K562 (cell line): ENCODE measurements around the gene ARMC6. TPM values are rescaled to one million over a fixed set of nuclear protein-coding genes. Genes with fewer than 3 reads are reported as not detected.

Experiments
- ATAC-seq: fragments of 200-7000 bp; cut with Tn5 transposase; 3 replicates; pipeline ENCODE4 v1.9.1; 2020; ENCODE audit warnings: moderate library complexity
- BruUV-seq: library from RNA; stranded (reverse); fragments of 400-500 nt; replicated peaks from 2 replicates; lab custom pipeline; 2021; lab: Mats Ljungman, UMichigan
- CTCF ChIA-PET: fragments of 300-600 bp; formaldehyde crosslinking; extraction: SDS; loops from one replicate; lab custom pipeline; 2021; ENCODE audit warnings: low intra/inter-chr PET ratio; lab: Yijun Ruan, JAX
- POLR2A ChIA-PET: fragments of 300-600, 350-650 bp; sonication (Branson Sonifier 250); formaldehyde crosslinking; extraction: SDS; loops from one replicate; lab custom pipeline; 2021; ENCODE audit warnings: antibody characterized with exemption, inconsistent platforms; lab: Yijun Ruan, JAX
- DNase-seq, 4 experiments: peaks; one replicate each; pipeline versions ENCODE4 v3.0.0 to v3.0.0-alpha.2; 2011 to 2018; ENCODE audit warnings: low spot score in 3 of 4, mixed read lengths in 3 of 4; ENCODE audit errors: extremely low read depth in 1 of 4
- FAIRE-seq: peaks from 2 replicates; lab custom pipeline; 2011; peaks lifted over from hg19 to GRCh38; lab: Jason Lieb, UNC
- H2AFZ ChIP-seq: 2 replicates; pipeline ENCODE4 v1.6.0; 2011; ENCODE audit warnings: low read depth, low read length, control low read depth, inconsistent platforms
- H3K27ac ChIP-seq: fragments of 200-600 bp; 3 replicates; pipeline ENCODE4 v1.8.0; 2011; ENCODE audit warnings: low read depth, mild to moderate bottlenecking, control low read depth, inconsistent platforms, low read length, moderate library complexity, mixed read lengths; ENCODE audit errors: extremely low read depth
- H3K27me3 ChIP-seq, 2 experiments: fragments of 300-600 bp in 1 of 2; 2 replicates in 1 of 2; 3 replicates in 1 of 2; pipeline versions ENCODE4 v1.6.0 to v1.8.0; 2011; ENCODE audit warnings: inconsistent platforms in 2 of 2, low read length in 2 of 2, mild to moderate bottlenecking in 1 of 2, mixed read lengths in 1 of 2, moderate library complexity in 1 of 2; ENCODE audit not compliant: control insufficient read depth in 2 of 2, insufficient read depth in 2 of 2
- H3K36me3 ChIP-seq: fragments of 300-600 bp; 3 replicates; pipeline ENCODE4 v1.8.0; 2011; ENCODE audit warnings: mild to moderate bottlenecking, low read length, inconsistent platforms; ENCODE audit not compliant: control insufficient read depth, insufficient read depth
- H3K4me1 ChIP-seq, 2 experiments: fragments of 200-600 bp in 1 of 2; replicated peaks in 1 of 2; 2 replicates in 1 of 2; 3 replicates in 1 of 2; pipeline versions ENCODE4 v1.5.1 to v1.8.0; 2011; ENCODE audit warnings: inconsistent platforms in 2 of 2, low read length in 2 of 2, mild to moderate bottlenecking in 1 of 2, mixed read lengths in 1 of 2, moderate library complexity in 1 of 2; ENCODE audit not compliant: control insufficient read depth in 2 of 2, insufficient read depth in 2 of 2
- H3K4me2 ChIP-seq: 2 replicates; pipeline ENCODE4 v1.6.1; 2011; ENCODE audit warnings: low read length, control low read depth, inconsistent platforms, mixed read lengths; ENCODE audit not compliant: insufficient read depth
- H3K4me3 ChIP-seq: fragments of 200-600 bp; sonication (generic), shearing (Covaris generic); 2 replicates; pipeline ENCODE4 v1.5.1; 2016; ENCODE audit warnings: control low read depth, inconsistent platforms
- H3K79me2 ChIP-seq: fragments of 200-600 bp; 3 replicates; pipeline ENCODE4 v1.8.0; 2011; ENCODE audit warnings: low read length, inconsistent platforms; ENCODE audit not compliant: control insufficient read depth, insufficient read depth
- H3K9ac ChIP-seq, 2 experiments: 2 replicates each; pipeline versions ENCODE4 v1.6.0 to v1.6.1; 2011; ENCODE audit warnings: low read depth in 2 of 2, low read length in 2 of 2, control low read depth in 1 of 2, inconsistent platforms in 1 of 2, mild to moderate bottlenecking in 1 of 2, mixed read lengths in 1 of 2; ENCODE audit not compliant: insufficient read depth in 1 of 2
- H3K9me1 ChIP-seq: one replicate; pipeline ENCODE4 v1.6.0; 2011; ENCODE audit warnings: inconsistent platforms, mild to moderate bottlenecking, low read length, moderate library complexity; ENCODE audit not compliant: control insufficient read depth, insufficient read depth
- H3K9me3 ChIP-seq: replicated peaks from 2 replicates; pipeline ENCODE4 v1.5.1; 2011; ENCODE audit warnings: low read depth, low read length, inconsistent platforms; ENCODE audit not compliant: control insufficient read depth, insufficient read depth
- H4K20me1 ChIP-seq: replicated peaks from 2 replicates; pipeline ENCODE4 v1.6.1; 2011; ENCODE audit warnings: low read length, inconsistent platforms, mixed read lengths; ENCODE audit not compliant: control insufficient read depth, insufficient read depth
- DLX4 ChIP-seq: fragments of 250-450 bp; sonication (Bioruptor Pico); IDR thresholded peaks from 2 replicates; pipeline ENCODE4 v1.6.1; 2021; ENCODE audit warnings: mild to moderate bottlenecking
- ETV1 ChIP-seq: fragments of 450-650 bp; conservative IDR thresholded peaks from 2 replicates; pipeline ENCODE4 v1.6.1; 2016; ENCODE audit warnings: missing genetic modification characterization, control low read depth, low read depth, missing compliant biosample characterization
- MAFF ChIP-seq: IDR thresholded peaks from 2 replicates; pipeline ENCODE4 v1.6.1; 2012; ENCODE audit warnings: low read length, improper control_type of control experiment
- NCOR1 ChIP-seq: fragments of 450-650 bp; IDR thresholded peaks from 2 replicates; pipeline ENCODE4 v1.6.1; 2016; ENCODE audit warnings: mild to moderate bottlenecking, moderate library complexity
- OTX1 ChIP-seq: fragments of 450-650 bp; formaldehyde crosslinking; IDR thresholded peaks from 2 replicates; pipeline ENCODE4 v1.4.0; 2022; ENCODE audit warnings: mild to moderate bottlenecking
- PTBP1 ChIP-seq: fragments of 200-400 bp; formaldehyde crosslinking; IDR thresholded peaks from 2 replicates; pipeline ENCODE4 v1.6.1; 2017; ENCODE audit warnings: low read depth, low read length
- PTTG1 ChIP-seq: fragments of 450-650 bp; IDR thresholded peaks from 2 replicates; pipeline ENCODE4 v1.6.1; 2016; ENCODE audit warnings: low read depth, mild to moderate bottlenecking, missing genetic modification characterization, missing compliant biosample characterization
- RAD21 ChIP-seq, 2 experiments: fragments of 250-450 bp in 1 of 2; fragments of 450-650 bp in 1 of 2; sonication (Bioruptor Pico) in 1 of 2; formaldehyde crosslinking in 1 of 2; IDR thresholded peaks in 1 of 2; conservative IDR thresholded peaks in 1 of 2; 2 replicates each; pipeline versions ENCODE4 v1.4.0 to v1.8.0; 2020 to 2022; ENCODE audit warnings: mild to moderate bottlenecking in 2 of 2, moderate library complexity in 1 of 2
- RFX7 ChIP-seq: fragments of 250-450 bp; sonication (Bioruptor Pico); IDR thresholded peaks from 2 replicates; pipeline ENCODE4 v1.5.1; 2021; ENCODE audit warnings: mild to moderate bottlenecking
- SMC3 ChIP-seq: conservative IDR thresholded peaks from 2 replicates; pipeline ENCODE4 v1.6.1; 2011; ENCODE audit warnings: low read depth, low read length, improper control_type of control experiment; ENCODE audit not compliant: insufficient read depth
- SREBF1 ChIP-seq: fragments of 150-350 bp; IDR thresholded peaks from 2 replicates; pipeline ENCODE4 v1.6.1; 2014; ENCODE audit warnings: antibody characterized with exemption, low read depth, low read length, borderline replicate concordance
- TARDBP ChIP-seq: fragments of 450-650 bp; IDR thresholded peaks from 2 replicates; pipeline ENCODE4 v1.6.1; 2016
- U2AF2 ChIP-seq: fragments of 200-400 bp; formaldehyde crosslinking; optimal IDR thresholded peaks from 2 replicates; pipeline ENCODE3; 2017; ENCODE audit warnings: low read depth, mild to moderate bottlenecking, low read length
- WGBS: fragments of 100-300 bp; shearing (Covaris generic); methylation state at CpG from one replicate; pipeline ENCODE4 v1.1.6; 2016; ENCODE audit warnings: low coverage, mixed read lengths; ENCODE audit not compliant: insufficient coverage; ENCODE audit errors: missing lambda C conversion rate; 5-methylcytosine and 5-hydroxymethylcytosine counted together
- in situ Hi-C: fragments of 300-500 bp; cut with MboI; formaldehyde crosslinking; loops from 4 replicates; pipeline ENCODE4 v1.15.0; 2018; ENCODE audit warnings: inconsistent platforms, mixed read lengths
- intact Hi-C: fragments of 100-400 bp; cut with micrococcal nuclease; formaldehyde crosslinking; loops from 2 replicates; pipeline ENCODE4 v1.14.2; 2022
- polyA plus RNA-seq, 8 experiments: library from polyadenylated mRNA; depleted of rRNA in 4 of 8; stranded (reverse) in 5 of 8; unstranded in 3 of 8; fragments of >200 nt; fragmentation: Nextera tagmentation in 2 of 8; fragmentation: Illumina TruSeq in 1 of 8; extraction: Ambion mirVana in 2 of 8; extraction: Trizol in 1 of 8; gene quantifications; 2 replicates each; pipeline versions ENCODE4 v1.2.1 to v1.2.3, GENCODE V29; 2011 to 2014; ENCODE audit warnings: inconsistent platforms in 1 of 8, missing spikeins in 1 of 8
- total RNA-seq, 7 experiments: library from RNA; depleted of rRNA in 6 of 7; stranded (reverse); fragments of >200 nt in 6 of 7; fragmentation: Illumina TruSeq in 2 of 7; extraction: Trizol in 2 of 7; gene quantifications; 2 replicates each; pipeline versions ENCODE4 v1.2.1 to v1.2.3, GENCODE V29; 2011 to 2021; ENCODE audit warnings: low replicate concordance in 1 of 7
- TF ChIP-seq, protein P1 (sequence below), 3 experiments: IDR thresholded peaks in 2 of 3; conservative IDR thresholded peaks in 1 of 3; 2 replicates each; pipeline ENCODE4 v1.5.1; 2011 to 2012; ENCODE audit warnings: low read length in 3 of 3, mild to moderate bottlenecking in 3 of 3, control low read depth in 2 of 3, improper control_type of control experiment in 1 of 3, inconsistent platforms in 1 of 3, low read depth in 1 of 3, mixed read lengths in 1 of 3, moderate library complexity in 1 of 3; ENCODE audit not compliant: insufficient read depth in 2 of 3
- TF ChIP-seq, protein P2 (sequence below): sonication (generic); formaldehyde crosslinking; IDR thresholded peaks from 2 replicates; pipeline ENCODE4 v1.8.0; 2022; ENCODE audit warnings: missing genetic modification reagents, mild to moderate bottlenecking, borderline replicate concordance

The ARMC6 gene
- total and polyA plus RNA-seq, 9 of the 15 experiments (the other 6 are each of a cell fraction or from before 2014, with no cell fraction given) = 2.1 to 93.4 (median 63.6) TPM

DNA sequence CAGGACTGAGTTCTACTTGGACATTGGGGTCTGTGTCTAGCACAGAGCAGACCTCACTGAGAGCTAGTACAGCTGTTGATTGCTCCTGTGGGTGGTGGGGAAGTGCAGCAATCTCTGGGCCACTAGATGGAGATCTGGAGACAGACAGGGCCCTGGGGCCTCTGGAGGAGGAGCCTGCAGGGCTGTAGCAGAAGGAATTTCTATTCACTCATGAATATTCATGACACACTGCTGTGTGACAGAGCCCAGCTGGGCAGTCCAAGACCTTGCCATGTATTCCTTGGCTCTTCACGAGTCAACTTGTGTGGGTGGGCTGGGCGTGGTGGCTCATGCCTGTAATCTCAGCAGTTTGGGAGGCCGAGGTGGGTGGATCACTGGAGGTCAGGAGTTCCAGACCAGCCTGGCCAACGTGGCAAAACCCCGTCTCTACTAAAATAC is 37.6 kb upstream of the ARMC6 start:
- Histone ChIP-seq H3K9ac (no peak overlapping the region), H4K20me1 (0 out of 2 replicates have a peak, but pooled peaks cover 3% of the 10 kb centered on the region), H3K27me3 (no peaks in the 10 kb centered on the region), H3K4me3 (no peak overlapping the region), H3K9me3 (no peaks in the 10 kb centered on the region), H3K9me1 (no peaks in the 10 kb centered on the region), H3K36me3 (peaks cover 89% of the 10 kb centered on the region; the same call in 2 of the 3 replicates), H3K27ac (no peak overlapping the region), H2AFZ (no peak overlapping the region), H3K4me1 (0 out of 5 replicates have a peak, but pooled peaks cover 0 to 2% of the 10 kb centered on the region in 2 experiments), H3K4me2 (no peak overlapping the region), H3K79me2 (no peaks in the 10 kb centered on the region)
- CTCF ChIA-PET = interaction anchor here (0.7 to 1.2 kb wide), 2 partner anchors 132 to 143 kb away, joined by 3 to 4 read pairs; no protein-coding TSS in a partner anchor
- peak; percentile 93 for FAIRE-seq
- POLR2A ChIA-PET = interaction anchor here (0.6 to 2.0 kb wide), 5 partner anchors 9 to 234 kb away, joined by 3 to 7 read pairs (median 3); no protein-coding TSS in a partner anchor
- ATAC-seq = peak; percentile 97
- BruUV-seq = no TSS peak
- DNase-seq = peak; percentile 55 to 77 (median 70)
- in situ Hi-C loops = no loop called here
- 66% methylated on average over 5 of the region's 5 CpGs for WGBS
- intact Hi-C loops = loop anchor here (5.0 kb wide), 1 partner anchor 141 kb away; the partner anchor contains the start of gene TMEM161A
- TF ChIP-seq RFX7 (CRISPR knock-in tag) (no peak), TARDBP (no peak), SREBF1 (no peak), DLX4 (CRISPR knock-in tag) (no peak), PTBP1 (no peak), PTTG1 (tag) (no peak), NCOR1 (no peak), OTX1 (CRISPR knock-in tag) (no peak), U2AF2 (no peak), SMC3 (peak; percentile 36; the same call in 1 of the 2 replicates), RAD21 (CRISPR knock-in tag; conservative IDR thresholded peaks at IDR 0.05 in 1 of 2, IDR thresholded peaks at IDR 0.05 in 1 of 2) (peak in 1 of 2 experiments; percentile 56; a peak in 2 of 4 replicates), ETV1 (tag) (no peak), MAFF (no peak)
- TF ChIP-seq, protein P1, sequence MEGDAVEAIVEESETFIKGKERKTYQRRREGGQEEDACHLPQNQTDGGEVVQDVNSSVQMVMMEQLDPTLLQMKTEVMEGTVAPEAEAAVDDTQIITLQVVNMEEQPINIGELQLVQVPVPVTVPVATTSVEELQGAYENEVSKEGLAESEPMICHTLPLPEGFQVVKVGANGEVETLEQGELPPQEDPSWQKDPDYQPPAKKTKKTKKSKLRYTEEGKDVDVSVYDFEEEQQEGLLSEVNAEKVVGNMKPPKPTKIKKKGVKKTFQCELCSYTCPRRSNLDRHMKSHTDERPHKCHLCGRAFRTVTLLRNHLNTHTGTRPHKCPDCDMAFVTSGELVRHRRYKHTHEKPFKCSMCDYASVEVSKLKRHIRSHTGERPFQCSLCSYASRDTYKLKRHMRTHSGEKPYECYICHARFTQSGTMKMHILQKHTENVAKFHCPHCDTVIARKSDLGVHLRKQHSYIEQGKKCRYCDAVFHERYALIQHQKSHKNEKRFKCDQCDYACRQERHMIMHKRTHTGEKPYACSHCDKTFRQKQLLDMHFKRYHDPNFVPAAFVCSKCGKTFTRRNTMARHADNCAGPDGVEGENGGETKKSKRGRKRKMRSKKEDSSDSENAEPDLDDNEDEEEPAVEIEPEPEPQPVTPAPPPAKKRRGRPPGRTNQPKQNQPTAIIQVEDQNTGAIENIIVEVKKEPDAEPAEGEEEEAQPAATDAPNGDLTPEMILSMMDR (IDR thresholded peaks at IDR 0.05 in 2 of 3, conservative IDR thresholded peaks at IDR 0.05 in 1 of 3; ENCODE audit: insufficient read depth in 2 of 3, low read depth in 1 of 3, low read length in 3 of 3) = peak; percentile 63 to 72 (median 70)
- TF ChIP-seq, protein P2, sequence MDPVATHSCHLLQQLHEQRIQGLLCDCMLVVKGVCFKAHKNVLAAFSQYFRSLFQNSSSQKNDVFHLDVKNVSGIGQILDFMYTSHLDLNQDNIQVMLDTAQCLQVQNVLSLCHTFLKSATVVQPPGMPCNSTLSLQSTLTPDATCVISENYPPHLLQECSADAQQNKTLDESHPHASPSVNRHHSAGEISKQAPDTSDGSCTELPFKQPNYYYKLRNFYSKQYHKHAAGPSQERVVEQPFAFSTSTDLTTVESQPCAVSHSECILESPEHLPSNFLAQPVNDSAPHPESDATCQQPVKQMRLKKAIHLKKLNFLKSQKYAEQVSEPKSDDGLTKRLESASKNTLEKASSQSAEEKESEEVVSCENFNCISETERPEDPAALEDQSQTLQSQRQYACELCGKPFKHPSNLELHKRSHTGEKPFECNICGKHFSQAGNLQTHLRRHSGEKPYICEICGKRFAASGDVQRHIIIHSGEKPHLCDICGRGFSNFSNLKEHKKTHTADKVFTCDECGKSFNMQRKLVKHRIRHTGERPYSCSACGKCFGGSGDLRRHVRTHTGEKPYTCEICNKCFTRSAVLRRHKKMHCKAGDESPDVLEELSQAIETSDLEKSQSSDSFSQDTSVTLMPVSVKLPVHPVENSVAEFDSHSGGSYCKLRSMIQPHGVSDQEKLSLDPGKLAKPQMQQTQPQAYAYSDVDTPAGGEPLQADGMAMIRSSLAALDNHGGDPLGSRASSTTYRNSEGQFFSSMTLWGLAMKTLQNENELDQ = no peak
